ENCODE data around the gene IFI27L2.

DNA sequence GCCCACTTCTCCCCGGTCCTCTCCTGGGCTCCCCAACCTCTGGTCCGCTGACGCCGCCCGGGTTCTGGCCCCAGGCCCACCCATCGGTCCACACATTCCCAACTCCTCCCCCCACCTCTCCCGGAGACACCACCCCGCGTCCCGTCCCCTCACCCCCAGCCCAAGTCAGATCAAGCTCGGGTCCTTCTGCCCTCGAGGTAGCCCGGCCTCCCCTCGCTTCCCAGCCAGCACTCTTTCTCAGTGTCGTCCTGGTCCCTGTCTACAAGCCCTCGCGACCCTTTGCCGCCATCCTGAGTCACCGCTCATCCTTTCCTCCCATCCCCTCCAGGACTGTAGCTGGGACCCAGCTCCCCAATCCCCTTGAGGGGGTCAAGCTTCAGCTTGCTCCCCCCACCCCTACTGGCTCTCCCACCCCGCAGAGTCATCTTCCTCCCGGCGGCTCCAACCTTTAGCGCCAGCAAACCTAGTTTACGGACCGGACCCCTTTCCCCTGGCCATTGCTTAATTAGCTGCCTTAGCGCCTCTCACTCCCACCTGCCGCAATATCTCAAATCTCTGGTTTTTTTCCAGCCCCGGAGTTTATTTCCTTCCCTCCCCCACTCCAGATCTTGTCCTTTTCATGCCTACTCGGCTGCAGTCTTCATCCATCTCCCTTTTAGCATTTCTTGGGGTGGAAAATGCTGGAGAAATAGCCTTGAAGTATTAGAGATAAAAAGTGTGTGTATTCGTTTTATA is 45.8 kb upstream of the IFI27L2 start:
- TF ChIP-seq, protein P1, sequence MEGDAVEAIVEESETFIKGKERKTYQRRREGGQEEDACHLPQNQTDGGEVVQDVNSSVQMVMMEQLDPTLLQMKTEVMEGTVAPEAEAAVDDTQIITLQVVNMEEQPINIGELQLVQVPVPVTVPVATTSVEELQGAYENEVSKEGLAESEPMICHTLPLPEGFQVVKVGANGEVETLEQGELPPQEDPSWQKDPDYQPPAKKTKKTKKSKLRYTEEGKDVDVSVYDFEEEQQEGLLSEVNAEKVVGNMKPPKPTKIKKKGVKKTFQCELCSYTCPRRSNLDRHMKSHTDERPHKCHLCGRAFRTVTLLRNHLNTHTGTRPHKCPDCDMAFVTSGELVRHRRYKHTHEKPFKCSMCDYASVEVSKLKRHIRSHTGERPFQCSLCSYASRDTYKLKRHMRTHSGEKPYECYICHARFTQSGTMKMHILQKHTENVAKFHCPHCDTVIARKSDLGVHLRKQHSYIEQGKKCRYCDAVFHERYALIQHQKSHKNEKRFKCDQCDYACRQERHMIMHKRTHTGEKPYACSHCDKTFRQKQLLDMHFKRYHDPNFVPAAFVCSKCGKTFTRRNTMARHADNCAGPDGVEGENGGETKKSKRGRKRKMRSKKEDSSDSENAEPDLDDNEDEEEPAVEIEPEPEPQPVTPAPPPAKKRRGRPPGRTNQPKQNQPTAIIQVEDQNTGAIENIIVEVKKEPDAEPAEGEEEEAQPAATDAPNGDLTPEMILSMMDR (IDR thresholded peaks at IDR 0.05), result no peak
- TF ChIP-seq POLR2A (IDR thresholded peaks at IDR 0.05), result no peak
